ENCODE data around the gene ARHGEF35.
"Not testable (repeated sequence)": the region's sequence is repeated elsewhere in the genome, so short reads cannot be mapped to it uniquely, and the experiment has no call there.

Gene ARHGEF35

GRCh38 chr7:144195212-144195872 is at the start of gene ARHGEF35:
Gene ARHGEF35, minus strand, starts transcription at chr7:144195833. Its CDS starts 7,450 bp downstream, at chr7:144188383.
- TF ChIP-seq CTCF (IDR thresholded peaks at IDR 0.05): not testable (repeated sequence)

GRCh38 chr7:144239365-144239764 is 43.7 kb upstream of the ARHGEF35 start, which contains the start of gene OR2A42:
Gene OR2A42, minus strand, starts transcription at chr7:144239605. Its CDS starts 6,762 bp downstream, at chr7:144232843.
- not testable (repeated sequence) for TF ChIP-seq CTCF (IDR thresholded peaks at IDR 0.05)

GRCh38 chr7:144183166-144183565 is 12.5 kb downstream of the ARHGEF35 start, which contains the start of gene CTAGE4:
Gene CTAGE4, plus strand, starts transcription at chr7:144183466. Its CDS starts 38 bp downstream, at chr7:144183504.
- TF ChIP-seq CTCF (IDR thresholded peaks at IDR 0.05): not testable (repeated sequence)

GRCh38 chr7:144178380-144179164 is 17.1 kb downstream of the ARHGEF35 start:
- peak; percentile 76 for TF ChIP-seq CTCF (IDR thresholded peaks at IDR 0.05)

- TF ChIP-seq CTCF (IDR thresholded peaks at IDR 0.05): no peak
Observed at GRCh38 chr7:144174613-144175012, 21.0 kb downstream of the ARHGEF35 start.

GRCh38 chr7:144164784-144165183 is 30.8 kb downstream of the ARHGEF35 start:
- no peak for TF ChIP-seq CTCF (IDR thresholded peaks at IDR 0.05)

- no peak for TF ChIP-seq CTCF (IDR thresholded peaks at IDR 0.05)
Observed at GRCh38 chr7:144158861-144159260, 36.8 kb downstream of the ARHGEF35 start.
